Naive thymus-derived CD4-positive, alpha-beta T cell (primary cell): ENCODE measurements around the gene ZCCHC9. TPM values are rescaled to one million over a fixed set of nuclear protein-coding genes. Genes with fewer than 3 reads are reported as not detected.

ENCODE experiments used
- ATAC-seq: fragments of 150-1000 bp; cut with Tn5 transposase; 2 replicates; pipeline ENCODE4 v1.10.0; 2021; ENCODE audit warnings: mild to moderate bottlenecking, moderate library complexity
- CTCF ChIA-PET: fragments of 350-600 bp; sonication (Branson Sonifier 250); formaldehyde crosslinking; loops from one replicate; lab custom pipeline; 2021; ENCODE audit warnings: antibody characterized with exemption; lab: Charles Lee
- POLR2A ChIA-PET: fragments of 350-600 bp; sonication (Branson Sonifier 250); formaldehyde crosslinking; loops from one replicate; lab custom pipeline; 2021; ENCODE audit warnings: antibody characterized with exemption, inconsistent platforms; lab: Charles Lee
- DNase-seq, 9 donors: peaks; one replicate each; pipeline versions ENCODE4 v3.0.0 to v3.0.0-alpha.2; 2020 to 2022; ENCODE audit warnings: mixed read lengths in 1 of 9
- H3K27ac ChIP-seq: one replicate; pipeline ENCODE4 v1.7.0; 2013; ENCODE audit warnings: mild to moderate bottlenecking, low read depth, low read length, moderate library complexity
- H3K27me3 ChIP-seq, 2 donors: one replicate each; pipeline ENCODE4 v1.7.0; 2013; ENCODE audit warnings: low read length in 2 of 2, mild to moderate bottlenecking in 2 of 2, moderate library complexity in 2 of 2; ENCODE audit not compliant: control insufficient read depth in 2 of 2, insufficient read depth in 2 of 2
- H3K36me3 ChIP-seq, 3 experiments: 1 replicate in 2 of 3; 2 replicates in 1 of 3; pipeline ENCODE4 v1.7.0; 2013; ENCODE audit warnings: low read length in 3 of 3, mild to moderate bottlenecking in 3 of 3, moderate library complexity in 1 of 3; ENCODE audit not compliant: insufficient read depth in 3 of 3, control insufficient read depth in 2 of 3
- H3K4me1 ChIP-seq, 2 donors: one replicate each; pipeline ENCODE4 v1.7.0; 2013; ENCODE audit warnings: low read length in 2 of 2, mild to moderate bottlenecking in 2 of 2, moderate library complexity in 1 of 2; ENCODE audit not compliant: control insufficient read depth in 2 of 2, insufficient read depth in 2 of 2
- H3K4me3 ChIP-seq: 2 replicates; pipeline ENCODE4 v1.7.0; 2013; ENCODE audit warnings: mild to moderate bottlenecking, low read length
- H3K9me3 ChIP-seq, 3 experiments: 1 replicate in 2 of 3; 2 replicates in 1 of 3; pipeline ENCODE4 v1.7.0; 2013; ENCODE audit warnings: low read length in 3 of 3; ENCODE audit not compliant: control insufficient read depth in 2 of 3
- H3K27ac Mint-ChIP-seq, 9 donors: one replicate each; pipeline ENCODE4 v1.8.0; 2020 to 2022; ENCODE audit warnings: mixed read lengths in 9 of 9, mild to moderate bottlenecking in 8 of 9, moderate library complexity in 5 of 9, inconsistent platforms in 2 of 9
- H3K27me3 Mint-ChIP-seq, 5 donors: one replicate each; pipeline ENCODE4 v1.8.0; 2021 to 2022; ENCODE audit warnings: mixed read lengths in 5 of 5, mild to moderate bottlenecking in 1 of 5
- H3K36me3 Mint-ChIP-seq, 5 donors: one replicate each; pipeline ENCODE4 v1.8.0; 2020 to 2022; ENCODE audit warnings: mixed read lengths in 5 of 5, mild to moderate bottlenecking in 3 of 5, inconsistent platforms in 1 of 5
- H3K4me1 Mint-ChIP-seq, 7 donors: one replicate each; pipeline ENCODE4 v1.8.0; 2020 to 2022; ENCODE audit warnings: mixed read lengths in 7 of 7, mild to moderate bottlenecking in 3 of 7, inconsistent platforms in 1 of 7
- H3K4me3 Mint-ChIP-seq, 10 donors: one replicate each; pipeline ENCODE4 v1.8.0; 2020 to 2022; ENCODE audit warnings: mild to moderate bottlenecking in 10 of 10, mixed read lengths in 10 of 10, moderate library complexity in 6 of 10, inconsistent platforms in 2 of 10
- H3K9me3 Mint-ChIP-seq, 11 donors: one replicate each; pipeline ENCODE4 v1.8.0; 2020 to 2022; ENCODE audit warnings: mixed read lengths in 11 of 11, mild to moderate bottlenecking in 4 of 11, inconsistent platforms in 1 of 11, moderate library complexity in 1 of 11
- intact Hi-C, 2 donors: fragments of 100-400 bp; cut with micrococcal nuclease; formaldehyde crosslinking; loops; one replicate each; pipeline ENCODE4 v1.15.1; 2023
- polyA plus RNA-seq, 2 donors: library from polyadenylated mRNA; unstranded; fragments of 300-500 nt; fragmentation: Illumina TruSeq; gene quantifications; one replicate each; pipeline ENCODE4 v1.2.3, GENCODE V29; 2021
- total RNA-seq, 6 experiments: library from RNA in 5 of 6; stranded (reverse) in 5 of 6; gene quantifications; 1 replicate in 5 of 6; 2 replicates in 1 of 6; pipeline ENCODE4 v1.2.3 and lab custom pipeline; 2021 to 2026

The ZCCHC9 gene
- total and polyA plus RNA-seq, 7 experiments from 2014 or later: 15.5 to 35.1 (median 21.2) TPM

- peaks cover 6 to 54% (median 20%) of the 10 kb centered on the region in 5 donors for H3K36me3 Mint-ChIP-seq
Observed at GRCh38 chr5:81313278-81313677, 11.9 kb downstream of the ZCCHC9 start.

GRCh38 chr5:81313686-81314085, 12.3 kb downstream of the ZCCHC9 start:
- H3K9me3 Mint-ChIP-seq: no peaks in the 10 kb centered on the region
- Histone ChIP-seq H3K27ac (no peak overlapping the region), H3K4me3 (no peak overlapping the region), H3K9me3 (no peaks in the 10 kb centered on the region), H3K4me1 (no peaks in the 10 kb centered on the region), H3K36me3 (peaks cover 0 to 41% (median 9%) of the 10 kb centered on the region in 3 experiments), H3K27me3 (no peaks in the 10 kb centered on the region)
- no peak for DNase-seq
- H3K4me3 Mint-ChIP-seq: no peak overlapping the region
- ChIA-PET POLR2A (no interaction called here), CTCF (no interaction called here)
- H3K27ac Mint-ChIP-seq: no peak overlapping the region
- H3K27me3 Mint-ChIP-seq: no peaks in the 10 kb centered on the region
- peaks cover 6 to 54% (median 19%) of the 10 kb centered on the region in 5 donors for H3K36me3 Mint-ChIP-seq
- ATAC-seq: no peak
- peaks cover 0 to 3% (median 0%) of the 10 kb centered on the region in 7 donors for H3K4me1 Mint-ChIP-seq
- intact Hi-C loops: no loop called here

More at GRCh38 chr5:81313278-81313677, 11.9 kb downstream of the ZCCHC9 start:
- DNase-seq (no peak), ATAC-seq (no peak)
- no peak overlapping the region for H3K4me3 ChIP-seq
- peaks cover 0 to 41% (median 9%) of the 10 kb centered on the region in 3 experiments for H3K36me3 ChIP-seq
- ChIA-PET CTCF (no interaction called here), POLR2A (no interaction called here)
- Mint-ChIP-seq H3K4me3 (no peak overlapping the region), H3K27me3 (no peaks in the 10 kb centered on the region), H3K27ac (no peak overlapping the region), H3K4me1 (peaks cover 0 to 3% (median 0%) of the 10 kb centered on the region in 7 donors), H3K9me3 (no peaks in the 10 kb centered on the region)
- H3K27me3 ChIP-seq: no peaks in the 10 kb centered on the region
- H3K9me3 ChIP-seq: no peaks in the 10 kb centered on the region
- no peak overlapping the region for H3K27ac ChIP-seq
- intact Hi-C loops: no loop called here
- no peaks in the 10 kb centered on the region for H3K4me1 ChIP-seq

- Histone ChIP-seq H3K4me1 (no peaks in the 10 kb centered on the region), H3K36me3 (peaks cover 0 to 39% (median 6%) of the 10 kb centered on the region in 3 experiments), H3K9me3 (no peaks in the 10 kb centered on the region), H3K27me3 (no peaks in the 10 kb centered on the region), H3K4me3 (no peak overlapping the region), H3K27ac (no peak overlapping the region)
- ATAC-seq (no peak), DNase-seq (no peak)
- POLR2A ChIA-PET: no interaction called here
- Mint-ChIP-seq H3K27me3 (no peaks in the 10 kb centered on the region), H3K27ac (no peak overlapping the region), H3K36me3 (peaks cover 6 to 46% (median 17%) of the 10 kb centered on the region in 5 donors), H3K4me1 (no peaks in the 10 kb centered on the region), H3K4me3 (no peak overlapping the region), H3K9me3 (no peaks in the 10 kb centered on the region)
- intact Hi-C loops: no loop called here
- CTCF ChIA-PET: no interaction called here
Observed at GRCh38 chr5:81314581-81314980, 13.2 kb downstream of the ZCCHC9 start.

GRCh38 chr5:81315336-81315735, 13.9 kb downstream of the ZCCHC9 start:
- no peak overlapping the region for H3K4me3 Mint-ChIP-seq
- DNase-seq (no peak), ATAC-seq (no peak)
- Histone ChIP-seq H3K27me3 (no peaks in the 10 kb centered on the region), H3K36me3 (peaks cover 0 to 31% (median 4%) of the 10 kb centered on the region in 3 experiments), H3K4me1 (no peaks in the 10 kb centered on the region), H3K9me3 (no peaks in the 10 kb centered on the region), H3K27ac (no peak overlapping the region), H3K4me3 (no peak overlapping the region)
- H3K36me3 Mint-ChIP-seq: peaks cover 6 to 42% (median 17%) of the 10 kb centered on the region in 5 donors
- CTCF ChIA-PET: interaction anchor here (0.7 kb wide), 1 partner anchor 16 kb away, joined by 3 read pairs; no protein-coding TSS in a partner anchor
- no peaks in the 10 kb centered on the region for H3K27me3 Mint-ChIP-seq
- no peaks in the 10 kb centered on the region for H3K4me1 Mint-ChIP-seq
- no peak overlapping the region for H3K27ac Mint-ChIP-seq
- no peaks in the 10 kb centered on the region for H3K9me3 Mint-ChIP-seq
- intact Hi-C loops: no loop called here
- POLR2A ChIA-PET: no interaction called here

- peaks cover 0 to 27% (median 4%) of the 10 kb centered on the region in 3 experiments for H3K36me3 ChIP-seq
- Mint-ChIP-seq H3K4me3 (no peak overlapping the region), H3K4me1 (no peaks in the 10 kb centered on the region), H3K9me3 (no peaks in the 10 kb centered on the region), H3K27ac (no peak overlapping the region), H3K36me3 (peaks cover 5 to 38% (median 17%) of the 10 kb centered on the region in 5 donors), H3K27me3 (no peaks in the 10 kb centered on the region)
- intact Hi-C loops: no loop called here
- H3K27me3 ChIP-seq: no peaks in the 10 kb centered on the region
- H3K27ac ChIP-seq: no peak overlapping the region
- H3K9me3 ChIP-seq: no peaks in the 10 kb centered on the region
- POLR2A ChIA-PET: no interaction called here
- DNase-seq (no peak), ATAC-seq (no peak)
- CTCF ChIA-PET: interaction anchor here (0.7 kb wide), 1 partner anchor 16 kb away, joined by 3 read pairs; no protein-coding TSS in a partner anchor
- H3K4me1 ChIP-seq: no peaks in the 10 kb centered on the region
- no peak overlapping the region for H3K4me3 ChIP-seq
Observed at GRCh38 chr5:81315830-81316229, 14.4 kb downstream of the ZCCHC9 start.

- no peaks in the 10 kb centered on the region for H3K27me3 Mint-ChIP-seq
- Histone ChIP-seq H3K27ac (no peak overlapping the region), H3K4me1 (no peaks in the 10 kb centered on the region), H3K4me3 (no peak overlapping the region), H3K9me3 (no peaks in the 10 kb centered on the region), H3K36me3 (peaks cover 0 to 20% (median 4%) of the 10 kb centered on the region in 3 experiments), H3K27me3 (no peaks in the 10 kb centered on the region)
- CTCF ChIA-PET: no interaction called here
- no peaks in the 10 kb centered on the region for H3K4me1 Mint-ChIP-seq
- peaks cover 0 to 31% (median 15%) of the 10 kb centered on the region in 5 donors for H3K36me3 Mint-ChIP-seq
- no peak overlapping the region for H3K27ac Mint-ChIP-seq
- H3K9me3 Mint-ChIP-seq: no peaks in the 10 kb centered on the region
- no peak overlapping the region for H3K4me3 Mint-ChIP-seq
- intact Hi-C loops: no loop called here
- POLR2A ChIA-PET: no interaction called here
- DNase-seq (no peak), ATAC-seq (no peak)
Observed at GRCh38 chr5:81316571-81316970, 15.2 kb downstream of the ZCCHC9 start.

GRCh38 chr5:81317536-81317935, 16.1 kb downstream of the ZCCHC9 start:
- no peak overlapping the region for H3K27ac Mint-ChIP-seq
- no peaks in the 10 kb centered on the region for H3K4me1 ChIP-seq
- intact Hi-C loops: no loop called here
- no peak overlapping the region for H3K4me3 Mint-ChIP-seq
- no peaks in the 10 kb centered on the region for H3K9me3 ChIP-seq
- no peaks in the 10 kb centered on the region for H3K4me1 Mint-ChIP-seq
- peaks cover 0 to 11% (median 4%) of the 10 kb centered on the region in 3 experiments for H3K36me3 ChIP-seq
- H3K27me3 Mint-ChIP-seq: no peaks in the 10 kb centered on the region
- no peak overlapping the region for H3K27ac ChIP-seq
- no peaks in the 10 kb centered on the region for H3K9me3 Mint-ChIP-seq
- POLR2A ChIA-PET: no interaction called here
- no peak for DNase-seq
- no peak overlapping the region for H3K4me3 ChIP-seq
- H3K27me3 ChIP-seq: no peaks in the 10 kb centered on the region
- H3K36me3 Mint-ChIP-seq: peaks cover 0 to 27% (median 9%) of the 10 kb centered on the region in 5 donors
- ATAC-seq: no peak
- CTCF ChIA-PET: no interaction called here
